Osteocyte (in vitro differentiated cells): ENCODE results near the gene SMYD3. TPM values are rescaled to one million over a fixed set of nuclear protein-coding genes. Genes with fewer than 3 reads are reported as not detected.

Source experiments
- DNase-seq: peaks from one replicate; pipeline ENCODE4 v3.0.0; 2021; ENCODE audit warnings: mixed read lengths; ENCODE audit not compliant: unreplicated experiment; ENCODE audit errors: extremely low spot score
- H3K27ac Mint-ChIP-seq: one replicate; pipeline ENCODE4 v1.8.0; 2021; ENCODE audit warnings: mild to moderate bottlenecking, mixed read lengths; ENCODE audit not compliant: unreplicated experiment
- H3K27me3 Mint-ChIP-seq: one replicate; pipeline ENCODE4 v1.8.0; 2021; ENCODE audit warnings: mixed read lengths; ENCODE audit not compliant: unreplicated experiment
- H3K36me3 Mint-ChIP-seq: one replicate; pipeline ENCODE4 v1.8.0; 2021; ENCODE audit warnings: mixed read lengths; ENCODE audit not compliant: unreplicated experiment
- H3K4me1 Mint-ChIP-seq: one replicate; pipeline ENCODE4 v1.8.0; 2021; ENCODE audit warnings: mixed read lengths; ENCODE audit not compliant: unreplicated experiment
- H3K4me3 Mint-ChIP-seq: one replicate; pipeline ENCODE4 v1.8.0; 2021; ENCODE audit warnings: mild to moderate bottlenecking, moderate library complexity, mixed read lengths; ENCODE audit not compliant: unreplicated experiment
- H3K9me3 Mint-ChIP-seq: one replicate; pipeline ENCODE4 v1.8.0; 2021; ENCODE audit warnings: mixed read lengths; ENCODE audit not compliant: unreplicated experiment
- CTCF ChIP-seq: fragments of 200-600 bp; sonication (generic); IDR thresholded peaks from 2 replicates; pipeline ENCODE4 v1.5.0; 2021; ENCODE audit warnings: antibody characterized with exemption, mild to moderate bottlenecking, moderate library complexity
- total RNA-seq: library from RNA; stranded (reverse); gene quantifications from 2 replicates; pipeline ENCODE4 v1.2.1, GENCODE V29; 2021

Gene SMYD3
- total RNA-seq, 1 donor from 2014 or later: 22.3 TPM

GRCh38 chr1:246131095-246131494 lies 376.0 kb downstream of the SMYD3 start:
- Mint-ChIP-seq H3K36me3 (peaks cover 1% of the 10 kb centered on the region), H3K9me3 (no peaks in the 10 kb centered on the region), H3K27ac (no peak overlapping the region), H3K27me3 (no peaks in the 10 kb centered on the region), H3K4me3 (no peak overlapping the region), H3K4me1 (no peaks in the 10 kb centered on the region)
- no peak for TF ChIP-seq CTCF
- DNase-seq: no peak

GRCh38 chr1:246128494-246129069 lies 378.5 kb downstream of the SMYD3 start:
- DNase-seq: no peak
- Mint-ChIP-seq H3K36me3 (peaks cover 1% of the 10 kb centered on the region), H3K4me3 (no peak overlapping the region), H3K9me3 (no peaks in the 10 kb centered on the region), H3K27ac (no peak overlapping the region), H3K4me1 (no peaks in the 10 kb centered on the region), H3K27me3 (no peaks in the 10 kb centered on the region)
- no peak for TF ChIP-seq CTCF

- no peaks in the 10 kb centered on the region for H3K9me3 Mint-ChIP-seq
- H3K4me3 Mint-ChIP-seq: no peak overlapping the region
- no peaks in the 10 kb centered on the region for H3K27me3 Mint-ChIP-seq
- H3K36me3 Mint-ChIP-seq: peaks cover 1% of the 10 kb centered on the region
- H3K27ac Mint-ChIP-seq: no peak overlapping the region
- no peak for TF ChIP-seq CTCF
- DNase-seq: no peak
- H3K4me1 Mint-ChIP-seq: no peaks in the 10 kb centered on the region
Measured at GRCh38 chr1:246126580-246126979, 380.5 kb downstream of the SMYD3 start.

GRCh38 chr1:246122071-246122470 lies 385.0 kb downstream of the SMYD3 start:
- TF ChIP-seq CTCF: no peak
- H3K27me3 Mint-ChIP-seq: no peaks in the 10 kb centered on the region
- no peaks in the 10 kb centered on the region for H3K36me3 Mint-ChIP-seq
- H3K4me3 Mint-ChIP-seq: no peak overlapping the region
- peaks cover 2% of the 10 kb centered on the region for H3K4me1 Mint-ChIP-seq
- no peaks in the 10 kb centered on the region for H3K9me3 Mint-ChIP-seq
- H3K27ac Mint-ChIP-seq: no peak overlapping the region
- DNase-seq: no peak

GRCh38 chr1:246121533-246121932 lies 385.5 kb downstream of the SMYD3 start:
- H3K27ac Mint-ChIP-seq: no peak overlapping the region
- no peak overlapping the region for H3K4me3 Mint-ChIP-seq
- peaks cover 2% of the 10 kb centered on the region for H3K4me1 Mint-ChIP-seq
- TF ChIP-seq CTCF: no peak
- no peak for DNase-seq
- H3K27me3 Mint-ChIP-seq: no peaks in the 10 kb centered on the region
- no peaks in the 10 kb centered on the region for H3K9me3 Mint-ChIP-seq
- no peaks in the 10 kb centered on the region for H3K36me3 Mint-ChIP-seq
